Liver (tissue), 9 donors: ENCODE measurements around the gene INPP5K. TPM values are rescaled to one million over a fixed set of nuclear protein-coding genes. Genes with fewer than 3 reads are reported as not detected.

Source experiments
- DNase-seq: peaks from one replicate; pipeline ENCODE4 v3.0.0-alpha.2; 2017; ENCODE audit warnings: low spot score
- H3K27ac ChIP-seq, 2 donors: one replicate each; pipeline ENCODE4 v1.7.0; 2013; ENCODE audit warnings: inconsistent platforms in 2 of 2, low read length in 2 of 2, control low read depth in 1 of 2, low read depth in 1 of 2, mild to moderate bottlenecking in 1 of 2
- H3K27me3 ChIP-seq, 4 donors: one replicate each; pipeline versions ENCODE4 v1.6.1 to v1.7.0; 2013; ENCODE audit warnings: low read length in 3 of 4, inconsistent platforms in 1 of 4, mild to moderate bottlenecking in 1 of 4, moderate library complexity in 1 of 4; ENCODE audit not compliant: control insufficient read depth in 4 of 4, insufficient read depth in 4 of 4
- H3K36me3 ChIP-seq, 4 donors: one replicate each; pipeline versions ENCODE4 v1.6.1 to v1.7.0; 2013; ENCODE audit warnings: low read length in 3 of 4, mild to moderate bottlenecking in 3 of 4, low read depth in 1 of 4, moderate library complexity in 1 of 4; ENCODE audit not compliant: control insufficient read depth in 4 of 4, insufficient read depth in 3 of 4
- H3K4me1 ChIP-seq, 4 donors: one replicate each; pipeline versions ENCODE4 v1.6.1 to v1.7.0; 2013; ENCODE audit warnings: low read length in 3 of 4, mild to moderate bottlenecking in 3 of 4, moderate library complexity in 1 of 4; ENCODE audit not compliant: control insufficient read depth in 4 of 4, insufficient read depth in 4 of 4
- H3K4me3 ChIP-seq, 3 donors: one replicate each; pipeline versions ENCODE4 v1.6.1 to v1.7.0; 2013; ENCODE audit warnings: low read length in 3 of 3, control low read depth in 1 of 3, low read depth in 1 of 3, mild to moderate bottlenecking in 1 of 3
- H3K9ac ChIP-seq, 2 donors: one replicate each; pipeline ENCODE4 v1.7.0; 2013; ENCODE audit warnings: low read length in 2 of 2, mild to moderate bottlenecking in 2 of 2, moderate library complexity in 2 of 2, control low read depth in 1 of 2, low read depth in 1 of 2
- H3K9me3 ChIP-seq, 4 donors: one replicate each; pipeline versions ENCODE4 v1.6.1 to v1.7.0; 2013; ENCODE audit warnings: low read length in 3 of 4; ENCODE audit not compliant: control insufficient read depth in 4 of 4
- FOXA1 ChIP-seq: IDR thresholded peaks from 2 replicates; pipeline ENCODE4 v1.6.1; 2016; ENCODE audit warnings: antibody characterized with exemption
- FOXA2 ChIP-seq: IDR thresholded peaks from 2 replicates; pipeline ENCODE4 v1.6.1; 2016; ENCODE audit warnings: antibody characterized with exemption
- GABPA ChIP-seq, 2 donors: IDR thresholded peaks in 1 of 2; conservative IDR thresholded peaks in 1 of 2; 2 replicates each; pipeline ENCODE4 v1.6.1; 2016; ENCODE audit warnings: antibody characterized with exemption in 2 of 2, mild to moderate bottlenecking in 1 of 2, moderate library complexity in 1 of 2
- HNF4G ChIP-seq: IDR thresholded peaks from 2 replicates; pipeline ENCODE4 v1.6.1; 2016; ENCODE audit warnings: antibody characterized with exemption
- NR2F2 ChIP-seq: IDR thresholded peaks from 2 replicates; pipeline ENCODE4 v1.6.1; 2016; ENCODE audit warnings: antibody characterized with exemption
- RAD21 ChIP-seq, 2 donors: IDR thresholded peaks; 2 replicates each; pipeline ENCODE4 v1.6.1; 2016; ENCODE audit warnings: antibody characterized with exemption in 2 of 2, mild to moderate bottlenecking in 2 of 2
- RXRA ChIP-seq, 2 donors: IDR thresholded peaks; 2 replicates each; pipeline ENCODE4 v1.6.1; 2017 to 2018; ENCODE audit warnings: antibody characterized with exemption in 2 of 2, mild to moderate bottlenecking in 1 of 2
- SP1 ChIP-seq: IDR thresholded peaks from 2 replicates; pipeline ENCODE4 v1.6.1; 2018; ENCODE audit warnings: antibody characterized with exemption, mild to moderate bottlenecking
- TAF1 ChIP-seq: conservative IDR thresholded peaks from 2 replicates; pipeline ENCODE4 v1.6.1; 2016; ENCODE audit warnings: antibody characterized with exemption, mild to moderate bottlenecking
- ZBTB33 ChIP-seq: IDR thresholded peaks from 2 replicates; pipeline ENCODE4 v1.6.1; 2016; ENCODE audit warnings: antibody characterized with exemption
- WGBS: extraction: QIAGEN DNeasy Blood & Tissue Kit; methylation state at CpG from one replicate; pipeline ENCODE4 v1.1.7; 2013; 5-methylcytosine and 5-hydroxymethylcytosine counted together
- polyA plus RNA-seq, 2 donors: library from polyadenylated mRNA; stranded (reverse) in 1 of 2; unstranded in 1 of 2; fragments of 200-250 nt in 1 of 2; fragments of >200 nt in 1 of 2; fragmentation: Nextera tagmentation in 1 of 2; extraction: Ambion mirVana in 1 of 2; gene quantifications; one replicate each; pipeline versions ENCODE4 v1.2.1 to v1.2.3, GENCODE V29; 2013 to 2015
- total RNA-seq, 2 donors: library from RNA; depleted of rRNA; stranded (reverse); fragments of >200 nt; gene quantifications; one replicate each; pipeline ENCODE4 v1.2.3, GENCODE V29; 2014
- TF ChIP-seq, protein P1 (sequence below): IDR thresholded peaks from 2 replicates; pipeline ENCODE4 v1.6.1; 2016; ENCODE audit warnings: antibody characterized with exemption
- donor health status: healthy.
- donor health status: healthy.
- donor health status: healthy.
- donor health status: healthy.
- donor health status: healthy.

The INPP5K gene
- total and polyA plus RNA-seq, 4 donors = 9.9 to 47.1 (median 15.9) TPM

DNA sequence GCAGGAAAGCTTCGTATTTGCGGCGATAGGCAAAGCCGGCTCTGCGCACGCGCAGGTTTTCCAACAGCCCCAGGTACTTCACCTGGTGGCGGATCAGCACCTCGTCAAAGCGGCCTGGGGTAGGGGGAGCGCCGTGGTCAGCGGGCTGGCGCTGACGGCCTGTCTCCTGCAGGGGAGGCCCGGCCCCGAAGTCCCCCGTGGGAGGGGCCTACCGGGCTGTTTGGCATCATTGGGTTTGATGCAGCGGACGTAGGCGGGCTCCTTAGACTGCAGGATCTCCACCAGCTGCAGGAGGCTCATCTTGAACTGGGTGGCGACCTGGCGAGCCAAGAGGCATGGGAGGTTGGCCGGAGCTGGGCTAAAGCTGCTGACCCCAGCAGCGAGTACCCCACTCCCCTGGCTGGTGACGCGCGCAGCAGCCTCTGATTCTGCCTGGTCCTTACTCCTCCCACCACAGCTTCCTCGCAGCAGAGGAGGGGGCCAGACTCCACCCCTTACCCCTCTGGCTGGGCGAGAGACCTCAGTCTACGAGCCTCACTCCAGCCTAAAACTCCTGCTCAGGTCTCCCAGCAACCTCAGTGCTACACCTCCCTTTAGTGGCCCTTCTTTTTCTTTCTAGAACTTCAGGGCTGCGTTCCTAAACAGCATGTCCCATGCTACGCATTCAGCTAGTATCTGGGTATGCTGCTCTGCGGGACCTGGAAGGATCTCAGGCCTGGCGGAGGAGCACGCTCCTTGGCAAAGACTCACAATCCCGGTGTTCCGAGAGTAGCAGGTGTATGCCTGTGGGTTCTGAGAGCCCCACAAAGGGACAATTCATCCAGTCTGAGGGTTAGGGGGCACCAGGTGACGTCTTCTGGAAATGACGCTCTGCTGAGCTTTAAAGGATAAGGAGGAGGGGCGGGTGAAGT, 44.2 kb downstream of the INPP5K start:
- peaks cover 9 to 16% (median 15%) of the 10 kb centered on the region in 4 donors for H3K4me1 ChIP-seq
- no peaks in the 10 kb centered on the region for H3K27me3 ChIP-seq
- no peak overlapping the region for H3K9ac ChIP-seq
- H3K27ac ChIP-seq = no peak overlapping the region
- no peak for DNase-seq
- no peak overlapping the region for H3K4me3 ChIP-seq
- 95% methylated on average over 42 of the region's 42 CpGs for whole genome bisulfite sequencing
- TF ChIP-seq FOXA1 = no peak
- TF ChIP-seq HNF4G = no peak
- TF ChIP-seq RAD21 (IDR thresholded peaks at IDR 0.05) = no peak
- TF ChIP-seq, protein P1, sequence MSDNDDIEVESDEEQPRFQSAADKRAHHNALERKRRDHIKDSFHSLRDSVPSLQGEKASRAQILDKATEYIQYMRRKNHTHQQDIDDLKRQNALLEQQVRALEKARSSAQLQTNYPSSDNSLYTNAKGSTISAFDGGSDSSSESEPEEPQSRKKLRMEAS = no peak
- TF ChIP-seq SP1 = no peak
- TF ChIP-seq ZBTB33 = no peak
- no peak for TF ChIP-seq RXRA (IDR thresholded peaks at IDR 0.05)
- no peak for TF ChIP-seq GABPA (IDR thresholded peaks at IDR 0.05 in 1 of 2, conservative IDR thresholded peaks at IDR 0.05 in 1 of 2)
- H3K36me3 ChIP-seq = peaks cover 0 to 12% (median 6%) of the 10 kb centered on the region in 4 donors
- H3K9me3 ChIP-seq = no peaks in the 10 kb centered on the region

DNA sequence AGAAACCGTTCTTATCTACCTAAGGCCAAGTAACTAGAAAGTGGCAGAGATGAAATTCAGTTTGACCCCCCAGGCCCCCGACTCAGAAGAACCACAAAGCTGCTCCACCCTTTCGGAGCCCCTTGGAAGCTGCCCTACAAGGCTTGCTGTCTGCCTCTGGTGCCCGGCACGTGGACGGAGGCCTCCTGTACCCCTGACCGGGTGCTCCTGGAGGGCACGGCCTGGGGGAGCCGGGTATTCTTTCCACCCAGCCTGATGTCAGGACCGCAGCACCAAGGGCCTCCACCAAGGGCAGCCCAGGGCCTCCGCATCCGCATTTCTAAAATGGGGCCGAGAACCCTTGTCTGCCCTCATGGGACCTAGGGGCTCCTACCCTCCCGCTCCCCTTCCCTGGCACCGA, 44.9 kb downstream of the INPP5K start:
- no peak overlapping the region for H3K9ac ChIP-seq
- DNase-seq = no peak

DNA sequence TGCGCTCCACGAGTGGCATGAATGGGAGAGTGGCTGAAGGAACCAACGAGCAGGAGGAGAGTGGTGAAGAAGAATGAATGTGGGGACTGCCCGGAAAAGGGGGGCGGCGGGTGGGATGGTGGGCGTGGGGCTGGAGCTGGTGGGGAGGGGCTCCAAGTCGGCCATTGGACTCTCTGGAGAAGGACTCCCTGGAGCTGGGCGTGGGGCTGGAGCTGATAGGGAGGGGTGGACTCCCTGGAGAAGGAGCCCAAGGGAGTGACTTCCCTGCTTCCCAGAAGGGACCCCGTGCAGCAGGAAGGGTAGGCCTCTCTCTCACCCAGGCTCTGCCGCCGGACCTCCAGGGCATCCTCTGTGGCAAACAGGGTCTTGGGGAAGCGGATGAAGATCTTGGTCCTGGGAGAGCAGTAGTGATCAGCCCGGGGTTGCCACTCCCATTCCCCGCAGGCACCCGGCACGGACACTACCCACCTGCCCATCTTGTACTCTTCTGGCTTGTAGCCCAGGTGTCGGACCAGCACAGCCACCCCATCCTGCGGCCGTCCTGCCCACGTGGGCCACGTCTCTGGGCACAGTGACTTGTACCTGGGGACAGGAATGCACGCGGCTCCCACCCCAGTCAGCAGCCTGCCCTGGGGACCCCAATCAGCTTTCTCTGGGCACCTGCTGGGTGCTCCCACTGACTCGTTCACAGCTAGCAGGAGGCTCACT, 45.5 kb downstream of the INPP5K start:
- 92% methylated on average over 25 of the region's 25 CpGs for WGBS
- no peaks in the 10 kb centered on the region for H3K9me3 ChIP-seq
- H3K4me1 ChIP-seq = peaks cover 11 to 16% (median 15%) of the 10 kb centered on the region in 4 donors
- H3K9ac ChIP-seq = no peak overlapping the region
- H3K4me3 ChIP-seq = no peak overlapping the region
- no peaks in the 10 kb centered on the region for H3K27me3 ChIP-seq
- peaks cover 0 to 14% (median 6%) of the 10 kb centered on the region in 4 donors for H3K36me3 ChIP-seq
- no peak for TF ChIP-seq FOXA1
- no peak for TF ChIP-seq TAF1
- TF ChIP-seq FOXA2 = no peak
- H3K27ac ChIP-seq = no peak overlapping the region
- no peak for DNase-seq

More for the DNA sequence above, 44.9 kb downstream of the INPP5K start:
- H3K36me3 ChIP-seq = peaks cover 0 to 14% (median 6%) of the 10 kb centered on the region in 4 donors
- peaks cover 11 to 16% (median 15%) of the 10 kb centered on the region in 4 donors for H3K4me1 ChIP-seq
- no peak overlapping the region for H3K4me3 ChIP-seq
- 95% methylated on average over 15 of the region's 15 CpGs for WGBS
- no peaks in the 10 kb centered on the region for H3K27me3 ChIP-seq
- no peaks in the 10 kb centered on the region for H3K9me3 ChIP-seq
- TF ChIP-seq NR2F2 = no peak
- H3K27ac ChIP-seq = no peak overlapping the region
